Measurements from ENCODE around the gene SAA1.

DNA sequence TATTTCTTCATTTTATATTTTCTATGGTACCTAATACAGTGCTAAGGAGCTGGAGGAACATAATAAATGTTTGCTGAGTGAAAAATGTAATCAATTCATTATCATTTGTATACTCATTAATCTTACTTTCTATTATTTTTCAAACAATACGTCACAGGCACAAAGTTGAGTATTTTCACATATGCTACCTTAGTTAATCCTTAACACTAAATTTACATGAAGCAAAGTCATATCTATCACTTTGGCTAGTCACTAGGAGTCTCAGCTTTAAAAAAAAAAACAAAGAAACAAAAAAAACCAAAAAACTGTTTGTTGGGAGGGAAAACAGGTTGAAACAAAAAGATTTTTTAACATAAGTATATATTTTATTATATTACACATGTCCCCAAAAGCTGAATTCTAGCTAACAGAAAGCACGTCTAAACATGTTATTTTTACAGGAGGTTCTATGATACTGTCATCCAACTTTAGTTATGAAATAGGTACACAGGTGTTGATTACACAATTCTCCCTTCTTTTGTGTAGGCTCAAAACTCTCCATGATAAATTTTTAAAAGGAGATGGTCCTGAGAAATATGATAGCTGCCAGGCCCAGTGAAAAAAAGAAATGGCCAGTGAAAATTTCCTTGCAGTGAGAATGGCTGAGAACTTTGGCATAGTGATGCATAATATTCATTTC, 41.5 kb downstream of the SAA1 start:
- TF ChIP-seq, protein P1, sequence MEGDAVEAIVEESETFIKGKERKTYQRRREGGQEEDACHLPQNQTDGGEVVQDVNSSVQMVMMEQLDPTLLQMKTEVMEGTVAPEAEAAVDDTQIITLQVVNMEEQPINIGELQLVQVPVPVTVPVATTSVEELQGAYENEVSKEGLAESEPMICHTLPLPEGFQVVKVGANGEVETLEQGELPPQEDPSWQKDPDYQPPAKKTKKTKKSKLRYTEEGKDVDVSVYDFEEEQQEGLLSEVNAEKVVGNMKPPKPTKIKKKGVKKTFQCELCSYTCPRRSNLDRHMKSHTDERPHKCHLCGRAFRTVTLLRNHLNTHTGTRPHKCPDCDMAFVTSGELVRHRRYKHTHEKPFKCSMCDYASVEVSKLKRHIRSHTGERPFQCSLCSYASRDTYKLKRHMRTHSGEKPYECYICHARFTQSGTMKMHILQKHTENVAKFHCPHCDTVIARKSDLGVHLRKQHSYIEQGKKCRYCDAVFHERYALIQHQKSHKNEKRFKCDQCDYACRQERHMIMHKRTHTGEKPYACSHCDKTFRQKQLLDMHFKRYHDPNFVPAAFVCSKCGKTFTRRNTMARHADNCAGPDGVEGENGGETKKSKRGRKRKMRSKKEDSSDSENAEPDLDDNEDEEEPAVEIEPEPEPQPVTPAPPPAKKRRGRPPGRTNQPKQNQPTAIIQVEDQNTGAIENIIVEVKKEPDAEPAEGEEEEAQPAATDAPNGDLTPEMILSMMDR (IDR thresholded peaks at IDR 0.05; ENCODE audit: insufficient read depth, low read length, poor library complexity, severe bottlenecking) = no peak
- no peak for TF ChIP-seq EZH2phosphoT487 (conservative IDR thresholded peaks at IDR 0.05; ENCODE audit: low read length)
